HG03520 (cell line): ENCODE measurements around the gene TEX11.
"Not testable (repeated sequence)": the region's sequence is repeated elsewhere in the genome, so short reads cannot be mapped to it uniquely, and the experiment has no call there.

Experiments used
- ATAC-seq: cut with Tn5 transposase; IDR thresholded peaks from one replicate; pipeline ENCODE4 v1.9.1; 2021; ENCODE audit warnings: mild to moderate bottlenecking, moderate library complexity; ENCODE audit not compliant: unreplicated experiment

The TEX11 gene

GRCh38 chrX:70908541-70908940 lies at the start of gene TEX11:
Gene TEX11, minus strand, starts transcription at chrX:70908711. Its CDS starts 922 bp downstream, at chrX:70907789.
- ATAC-seq, result no peak

GRCh38 chrX:70954871-70955270 lies 46.4 kb upstream of the TEX11 start:
- ATAC-seq, result no peak

GRCh38 chrX:70924294-70924911 lies 15.9 kb upstream of the TEX11 start:
- no peak for ATAC-seq

- ATAC-seq, result no peak
Observed at GRCh38 chrX:70922774-70923473, 14.4 kb upstream of the TEX11 start.

- no peak for ATAC-seq
Observed at GRCh38 chrX:70921709-70922352, 13.3 kb upstream of the TEX11 start.

GRCh38 chrX:70916754-70917153 lies 8.2 kb upstream of the TEX11 start:
- ATAC-seq, result no peak

GRCh38 chrX:70907900-70908299 lies 611 bp downstream of the TEX11 start:
- ATAC-seq, result no peak

- no peak for ATAC-seq
Observed at GRCh38 chrX:70901465-70901864, 7.0 kb downstream of the TEX11 start.

- not testable (repeated sequence) for ATAC-seq
Observed at GRCh38 chrX:70890441-70890840, 18.1 kb downstream of the TEX11 start.

- peak; percentile 51 for ATAC-seq
Observed at GRCh38 chrX:70878902-70879301, 29.6 kb downstream of the TEX11 start.

- ATAC-seq, result no peak
Observed at GRCh38 chrX:70852294-70852693, 56.2 kb downstream of the TEX11 start.

- ATAC-seq, result not testable (repeated sequence)
Observed at GRCh38 chrX:70844081-70844480, 64.4 kb downstream of the TEX11 start.

- not testable (repeated sequence) for ATAC-seq
Observed at GRCh38 chrX:70843620-70844019, 64.9 kb downstream of the TEX11 start.

GRCh38 chrX:70834589-70834988 lies 73.9 kb downstream of the TEX11 start:
- ATAC-seq, result no peak

GRCh38 chrX:70826715-70827114 lies 81.8 kb downstream of the TEX11 start:
- ATAC-seq, result no peak

GRCh38 chrX:70825366-70825765 lies 83.1 kb downstream of the TEX11 start:
- no peak for ATAC-seq

GRCh38 chrX:70808942-70809940 lies 99.3 kb downstream of the TEX11 start:
- no peak for ATAC-seq

GRCh38 chrX:70806081-70806480 lies 102.4 kb downstream of the TEX11 start:
- ATAC-seq, result no peak

GRCh38 chrX:70796742-70797141 lies 111.8 kb downstream of the TEX11 start:
- ATAC-seq, result not testable (repeated sequence)

GRCh38 chrX:70774223-70774622 lies 134.3 kb downstream of the TEX11 start:
- no peak for ATAC-seq
